Osteocyte (in vitro differentiated cells): ENCODE data around the gene STAB1. TPM values are rescaled to one million over a fixed set of nuclear protein-coding genes. Genes with fewer than 3 reads are reported as not detected.

Experiments used
- DNase-seq: peaks from one replicate; pipeline ENCODE4 v3.0.0; 2021; ENCODE audit warnings: mixed read lengths; ENCODE audit not compliant: unreplicated experiment; ENCODE audit errors: extremely low spot score
- H3K27ac Mint-ChIP-seq: one replicate; pipeline ENCODE4 v1.8.0; 2021; ENCODE audit warnings: mild to moderate bottlenecking, mixed read lengths; ENCODE audit not compliant: unreplicated experiment
- H3K27me3 Mint-ChIP-seq: one replicate; pipeline ENCODE4 v1.8.0; 2021; ENCODE audit warnings: mixed read lengths; ENCODE audit not compliant: unreplicated experiment
- H3K36me3 Mint-ChIP-seq: one replicate; pipeline ENCODE4 v1.8.0; 2021; ENCODE audit warnings: mixed read lengths; ENCODE audit not compliant: unreplicated experiment
- H3K4me1 Mint-ChIP-seq: one replicate; pipeline ENCODE4 v1.8.0; 2021; ENCODE audit warnings: mixed read lengths; ENCODE audit not compliant: unreplicated experiment
- H3K4me3 Mint-ChIP-seq: one replicate; pipeline ENCODE4 v1.8.0; 2021; ENCODE audit warnings: mild to moderate bottlenecking, moderate library complexity, mixed read lengths; ENCODE audit not compliant: unreplicated experiment
- H3K9me3 Mint-ChIP-seq: one replicate; pipeline ENCODE4 v1.8.0; 2021; ENCODE audit warnings: mixed read lengths; ENCODE audit not compliant: unreplicated experiment
- CTCF ChIP-seq: fragments of 200-600 bp; sonication (generic); IDR thresholded peaks from 2 replicates; pipeline ENCODE4 v1.5.0; 2021; ENCODE audit warnings: antibody characterized with exemption, mild to moderate bottlenecking, moderate library complexity
- total RNA-seq: library from RNA; stranded (reverse); gene quantifications from 2 replicates; pipeline ENCODE4 v1.2.1, GENCODE V29; 2021

Gene STAB1
- total RNA-seq, 1 donor from 2014 or later, result not detected

DNA sequence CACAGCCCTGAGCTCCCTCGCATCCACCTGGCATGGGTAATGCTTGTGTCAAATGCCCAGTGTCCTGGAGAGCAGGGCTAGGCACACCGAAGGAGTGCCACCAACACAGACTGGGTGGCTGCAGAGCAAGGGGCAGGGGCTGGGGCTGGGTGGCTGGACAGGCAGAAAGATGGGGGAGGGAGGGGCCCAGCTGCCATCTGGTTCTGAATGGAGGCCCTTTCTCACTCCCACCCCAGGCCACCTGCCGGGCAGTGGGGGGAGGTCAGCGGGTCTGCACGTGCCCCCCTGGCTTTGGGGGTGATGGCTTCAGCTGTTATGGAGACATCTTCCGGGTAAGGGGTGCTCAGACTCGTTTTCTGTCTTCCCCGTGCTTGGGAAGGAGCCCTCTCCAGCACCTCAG lies 17.0 kb downstream of the STAB1 start:
- no peaks in the 10 kb centered on the region for H3K27me3 Mint-ChIP-seq
- no peak overlapping the region for H3K27ac Mint-ChIP-seq
- no peak for TF ChIP-seq CTCF
- no peak for DNase-seq
- H3K4me1 Mint-ChIP-seq, result peaks cover 8% of the 10 kb centered on the region
- no peaks in the 10 kb centered on the region for H3K9me3 Mint-ChIP-seq
- no peaks in the 10 kb centered on the region for H3K36me3 Mint-ChIP-seq
- H3K4me3 Mint-ChIP-seq, result no peak overlapping the region

GRCh38 chr3:52512727-52513126 lies 17.6 kb downstream of the STAB1 start:
- Mint-ChIP-seq H3K27ac (no peak overlapping the region), H3K9me3 (no peaks in the 10 kb centered on the region), H3K4me1 (peaks cover 4% of the 10 kb centered on the region), H3K36me3 (no peaks in the 10 kb centered on the region), H3K27me3 (no peaks in the 10 kb centered on the region), H3K4me3 (no peak overlapping the region)
- DNase-seq, result no peak
- no peak for TF ChIP-seq CTCF

DNA sequence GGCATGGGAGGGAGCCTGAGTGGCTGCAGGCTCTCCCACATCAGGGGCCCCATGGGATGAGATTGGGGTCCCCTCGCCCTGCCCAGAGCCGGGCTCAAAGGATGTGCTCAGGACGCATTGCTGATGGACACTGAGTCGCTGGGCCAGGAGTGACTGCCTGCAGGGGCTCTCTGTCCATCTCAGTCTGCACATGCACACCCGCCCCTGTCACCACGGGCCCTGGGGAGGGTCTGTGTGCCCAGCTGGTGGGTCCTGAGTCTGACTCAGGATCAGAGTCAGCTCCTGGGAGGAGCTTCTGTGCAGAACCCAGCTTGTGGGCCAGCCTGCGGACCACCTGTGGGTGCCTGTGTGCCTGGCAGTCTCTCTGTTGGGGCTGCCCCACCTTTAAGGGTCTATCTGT lies 18.1 kb downstream of the STAB1 start:
- Mint-ChIP-seq H3K4me3 (no peak overlapping the region), H3K27ac (no peak overlapping the region), H3K36me3 (no peaks in the 10 kb centered on the region), H3K27me3 (no peaks in the 10 kb centered on the region), H3K4me1 (peaks cover 4% of the 10 kb centered on the region), H3K9me3 (no peaks in the 10 kb centered on the region)
- DNase-seq, result no peak
- TF ChIP-seq CTCF, result no peak

- Mint-ChIP-seq H3K27me3 (no peaks in the 10 kb centered on the region), H3K36me3 (no peaks in the 10 kb centered on the region), H3K4me3 (no peak overlapping the region), H3K9me3 (no peaks in the 10 kb centered on the region), H3K4me1 (peaks cover 4% of the 10 kb centered on the region), H3K27ac (no peak overlapping the region)
- DNase-seq, result no peak
- no peak for TF ChIP-seq CTCF
Measured at GRCh38 chr3:52514576-52514975, 19.4 kb downstream of the STAB1 start.

- DNase-seq, result no peak
- no peak for TF ChIP-seq CTCF
- H3K9me3 Mint-ChIP-seq, result no peaks in the 10 kb centered on the region
- H3K4me1 Mint-ChIP-seq, result peaks cover 4% of the 10 kb centered on the region
- H3K36me3 Mint-ChIP-seq, result no peaks in the 10 kb centered on the region
- no peak overlapping the region for H3K27ac Mint-ChIP-seq
- H3K4me3 Mint-ChIP-seq, result no peak overlapping the region
- no peaks in the 10 kb centered on the region for H3K27me3 Mint-ChIP-seq
Measured at GRCh38 chr3:52515192-52515591, 20.1 kb downstream of the STAB1 start.
